Measurements from ENCODE around the gene HSPA4.
"Not testable (repeated sequence)": the region's sequence is repeated elsewhere in the genome, so short reads cannot be mapped to it uniquely, and the experiment has no call there.

Gene HSPA4

GRCh38 chr5:133124891-133125290 is 73.1 kb downstream of the HSPA4 start:
- DNase-seq (ENCODE audit: low read depth): no peak

GRCh38 chr5:133128066-133128465 is 76.3 kb downstream of the HSPA4 start:
- no peak for DNase-seq (ENCODE audit: low read depth)

- DNase-seq (ENCODE audit: low read depth): no peak
Measured at GRCh38 chr5:133129289-133129688, 77.5 kb downstream of the HSPA4 start.

GRCh38 chr5:133129950-133130349 is 78.1 kb downstream of the HSPA4 start:
- DNase-seq (ENCODE audit: low read depth): no peak

GRCh38 chr5:133130387-133131118 is 78.7 kb downstream of the HSPA4 start:
- DNase-seq (ENCODE audit: low read depth): no peak

- DNase-seq (ENCODE audit: low read depth): no peak
Measured at GRCh38 chr5:133132717-133133116, 80.9 kb downstream of the HSPA4 start.

- not testable (repeated sequence) for DNase-seq (ENCODE audit: low read depth)
Measured at GRCh38 chr5:133133241-133133640, 81.4 kb downstream of the HSPA4 start.

GRCh38 chr5:133136890-133137289 is 85.1 kb downstream of the HSPA4 start:
- not testable (repeated sequence) for DNase-seq (ENCODE audit: low read depth)

- no peak for DNase-seq (ENCODE audit: low read depth)
Measured at GRCh38 chr5:133140311-133140710, 88.5 kb downstream of the HSPA4 start.

GRCh38 chr5:133141746-133142145 is 89.9 kb downstream of the HSPA4 start:
- no peak for DNase-seq (ENCODE audit: low read depth)

- DNase-seq (ENCODE audit: low read depth): no peak
Measured at GRCh38 chr5:133142782-133143181, 91.0 kb downstream of the HSPA4 start.

GRCh38 chr5:133144245-133144981 is 92.6 kb downstream of the HSPA4 start:
- DNase-seq (ENCODE audit: low read depth): no peak

GRCh38 chr5:133145436-133146170 is 93.8 kb downstream of the HSPA4 start:
- DNase-seq (ENCODE audit: low read depth): no peak

- no peak for DNase-seq (ENCODE audit: low read depth)
Measured at GRCh38 chr5:133147411-133147810, 95.6 kb downstream of the HSPA4 start.

- DNase-seq (ENCODE audit: low read depth): no peak
Measured at GRCh38 chr5:133147815-133148567, 96.2 kb downstream of the HSPA4 start.

GRCh38 chr5:133149345-133149744 is 97.5 kb downstream of the HSPA4 start:
- no peak for DNase-seq (ENCODE audit: low read depth)

GRCh38 chr5:133150909-133151544 is 99.2 kb downstream of the HSPA4 start:
- DNase-seq (ENCODE audit: low read depth): no peak

GRCh38 chr5:133154274-133155075 is 102.7 kb downstream of the HSPA4 start:
- DNase-seq (ENCODE audit: low read depth): no peak

- DNase-seq (ENCODE audit: low read depth): no peak
Measured at GRCh38 chr5:133155326-133155969, 103.6 kb downstream of the HSPA4 start.
